Calu3 (cell line): ENCODE measurements around the gene RIOK3. TPM values are rescaled to one million over a fixed set of nuclear protein-coding genes. Genes with fewer than 3 reads are reported as not detected.

Experiments
- BruUV-seq: library from RNA; stranded (reverse); fragments of 400-500 nt; replicated peaks from 2 replicates; lab custom pipeline; 2021; lab: Mats Ljungman, UMichigan
- CTCF ChIA-PET: fragments of 300-600 bp; sonication (Branson Sonifier 250); formaldehyde crosslinking; loops from one replicate; lab custom pipeline; 2022; ENCODE audit warnings: antibody characterized with exemption; lab: Charles Lee
- DNase-seq: peaks from one replicate; pipeline ENCODE4 v3.0.0; 2022
- H3K27ac Mint-ChIP-seq: one replicate; pipeline ENCODE4 v1.8.0; 2022; ENCODE audit warnings: mixed read lengths; ENCODE audit not compliant: unreplicated experiment
- H3K27me3 Mint-ChIP-seq: one replicate; pipeline ENCODE4 v1.8.0; 2022; ENCODE audit warnings: mixed read lengths; ENCODE audit not compliant: unreplicated experiment
- H3K36me3 Mint-ChIP-seq: one replicate; pipeline ENCODE4 v1.8.0; 2022; ENCODE audit warnings: mild to moderate bottlenecking, moderate library complexity, mixed read lengths; ENCODE audit not compliant: insufficient read depth, unreplicated experiment
- H3K4me1 Mint-ChIP-seq: one replicate; pipeline ENCODE4 v1.8.0; 2022; ENCODE audit warnings: mild to moderate bottlenecking, low read depth, mixed read lengths; ENCODE audit not compliant: unreplicated experiment
- H3K4me3 Mint-ChIP-seq: one replicate; pipeline ENCODE4 v1.8.0; 2022; ENCODE audit warnings: mild to moderate bottlenecking, low read depth, moderate library complexity, mixed read lengths; ENCODE audit not compliant: unreplicated experiment
- H3K9me3 Mint-ChIP-seq: one replicate; pipeline ENCODE4 v1.8.0; 2022; ENCODE audit warnings: low read depth, mixed read lengths; ENCODE audit not compliant: unreplicated experiment
- CTCF ChIP-seq: fragments of 200-600 bp; IDR thresholded peaks from one replicate; pipeline ENCODE4 v1.8.0; 2022; ENCODE audit warnings: antibody characterized with exemption; ENCODE audit not compliant: unreplicated experiment
- intact Hi-C: fragments of 100-400 bp; cut with micrococcal nuclease; formaldehyde crosslinking; loops from one replicate; pipeline ENCODE4 v1.10.0; 2022; ENCODE audit not compliant: unreplicated experiment
- total RNA-seq: library from RNA; stranded (reverse); gene quantifications from 2 replicates; pipeline ENCODE4 v1.2.3, GENCODE V29; 2022

RIOK3 gene
- total RNA-seq, 1 experiment from 2014 or later: 91.1 TPM

- H3K27me3 Mint-ChIP-seq: no peaks in the 10 kb centered on the region
- H3K36me3 Mint-ChIP-seq: peaks cover 5% of the 10 kb centered on the region
- intact Hi-C loops: loop anchor here (5.0 kb wide), 2 partner anchors 280 to 380 kb away; no protein-coding TSS in a partner anchor
- DNase-seq: no peak
- peaks cover 9% of the 10 kb centered on the region for H3K4me1 Mint-ChIP-seq
- H3K27ac Mint-ChIP-seq: no peak overlapping the region
- BruUV-seq: no TSS peak
- H3K9me3 Mint-ChIP-seq: no peaks in the 10 kb centered on the region
- no peak overlapping the region for H3K4me3 Mint-ChIP-seq
- CTCF ChIA-PET: interaction anchor here (0.7 to 1.5 kb wide), 6 partner anchors 11 to 381 kb away, joined by 3 to 18 read pairs (median 4); no protein-coding TSS in a partner anchor
- TF ChIP-seq CTCF: no peak
Observed at GRCh38 chr18:23412351-23412964, 40.6 kb upstream of the RIOK3 start.

GRCh38 chr18:23415515-23415914 lies 37.6 kb upstream of the RIOK3 start:
- Mint-ChIP-seq H3K27me3 (no peaks in the 10 kb centered on the region), H3K4me3 (no peak overlapping the region), H3K4me1 (no peaks in the 10 kb centered on the region), H3K27ac (no peak overlapping the region), H3K9me3 (no peaks in the 10 kb centered on the region), H3K36me3 (no peaks in the 10 kb centered on the region)
- BruUV-seq: no TSS peak
- intact Hi-C loops: no loop called here
- no peak for TF ChIP-seq CTCF
- CTCF ChIA-PET: interaction anchor here (0.6 kb wide), 1 partner anchor 17 kb away, joined by 6 read pairs; no protein-coding TSS in a partner anchor
- DNase-seq: no peak

- TF ChIP-seq CTCF: no peak
- DNase-seq: no peak
- intact Hi-C loops: no loop called here
- H3K4me1 Mint-ChIP-seq: no peaks in the 10 kb centered on the region
- no peaks in the 10 kb centered on the region for H3K36me3 Mint-ChIP-seq
- H3K9me3 Mint-ChIP-seq: no peaks in the 10 kb centered on the region
- CTCF ChIA-PET: interaction anchor here (1.5 kb wide), 1 partner anchor 82 kb away, joined by 4 read pairs; no protein-coding TSS in a partner anchor
- no peaks in the 10 kb centered on the region for H3K27me3 Mint-ChIP-seq
- H3K27ac Mint-ChIP-seq: no peak overlapping the region
- H3K4me3 Mint-ChIP-seq: no peak overlapping the region
- no TSS peak for BruUV-seq
Observed at GRCh38 chr18:23416298-23416697, 36.8 kb upstream of the RIOK3 start.

GRCh38 chr18:23421277-23421676 lies 31.8 kb upstream of the RIOK3 start:
- Mint-ChIP-seq H3K27me3 (no peaks in the 10 kb centered on the region), H3K9me3 (no peaks in the 10 kb centered on the region), H3K4me1 (peaks cover 30% of the 10 kb centered on the region), H3K27ac (no peak overlapping the region), H3K36me3 (peaks cover 6% of the 10 kb centered on the region), H3K4me3 (no peak overlapping the region)
- DNase-seq: no peak
- no peak for TF ChIP-seq CTCF
- CTCF ChIA-PET: no interaction called here
- BruUV-seq: no TSS peak
- intact Hi-C loops: no loop called here
